GM12864 (cell line): ENCODE data around the gene ERP44.
"Not testable (repeated sequence)": the region's sequence is repeated elsewhere in the genome, so short reads cannot be mapped to it uniquely, and the experiment has no call there.

Source experiments
- DNase-seq: peaks from one replicate; pipeline ENCODE4 v3.0.0-alpha.2; 2011; ENCODE audit warnings: low read depth
- H3K4me3 ChIP-seq: 2 replicates; pipeline ENCODE4 v1.5.1; 2011; ENCODE audit warnings: mild to moderate bottlenecking, low read depth, low read length, control low read depth
- TF ChIP-seq, protein P1 (sequence below): IDR thresholded peaks from 2 replicates; pipeline ENCODE4 v1.5.1; 2011; ENCODE audit warnings: low read depth, mild to moderate bottlenecking, moderate library complexity, low read length, control low read depth, inconsistent platforms; ENCODE audit errors: missing control alignments

Gene ERP44

DNA sequence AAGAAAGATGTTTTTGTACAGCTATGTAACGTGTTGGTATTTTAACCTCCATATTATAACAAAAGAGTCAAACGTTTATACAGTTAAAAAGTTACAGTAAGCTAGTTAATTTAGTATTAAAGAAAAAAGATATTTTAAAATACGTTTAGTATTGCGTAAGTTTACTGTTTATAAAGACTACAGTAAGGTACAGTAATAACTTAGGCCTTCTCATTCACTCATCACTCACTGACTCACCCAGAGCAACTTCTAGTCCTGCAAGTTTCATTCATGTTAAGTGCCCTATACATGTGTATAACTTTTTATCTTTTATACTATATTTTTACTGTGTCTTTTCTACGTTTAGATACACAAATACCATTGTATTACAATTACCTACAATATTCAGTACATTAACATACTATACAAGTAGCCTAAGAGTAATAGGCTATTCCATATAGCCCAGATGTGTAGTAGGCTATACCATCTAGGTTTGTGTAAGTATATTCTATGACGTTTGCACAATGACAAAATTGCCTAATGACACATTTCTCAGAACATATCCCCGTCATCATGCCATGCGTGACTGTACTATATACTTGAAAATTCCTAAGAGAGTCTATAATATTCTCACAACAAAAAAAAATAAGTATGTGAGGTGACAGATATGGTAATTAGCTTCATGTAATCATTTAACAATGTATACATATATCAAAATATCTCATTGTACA, 33.8 kb downstream of the ERP44 start:
- H3K4me3 ChIP-seq, result no peak overlapping the region
- TF ChIP-seq, protein P1, sequence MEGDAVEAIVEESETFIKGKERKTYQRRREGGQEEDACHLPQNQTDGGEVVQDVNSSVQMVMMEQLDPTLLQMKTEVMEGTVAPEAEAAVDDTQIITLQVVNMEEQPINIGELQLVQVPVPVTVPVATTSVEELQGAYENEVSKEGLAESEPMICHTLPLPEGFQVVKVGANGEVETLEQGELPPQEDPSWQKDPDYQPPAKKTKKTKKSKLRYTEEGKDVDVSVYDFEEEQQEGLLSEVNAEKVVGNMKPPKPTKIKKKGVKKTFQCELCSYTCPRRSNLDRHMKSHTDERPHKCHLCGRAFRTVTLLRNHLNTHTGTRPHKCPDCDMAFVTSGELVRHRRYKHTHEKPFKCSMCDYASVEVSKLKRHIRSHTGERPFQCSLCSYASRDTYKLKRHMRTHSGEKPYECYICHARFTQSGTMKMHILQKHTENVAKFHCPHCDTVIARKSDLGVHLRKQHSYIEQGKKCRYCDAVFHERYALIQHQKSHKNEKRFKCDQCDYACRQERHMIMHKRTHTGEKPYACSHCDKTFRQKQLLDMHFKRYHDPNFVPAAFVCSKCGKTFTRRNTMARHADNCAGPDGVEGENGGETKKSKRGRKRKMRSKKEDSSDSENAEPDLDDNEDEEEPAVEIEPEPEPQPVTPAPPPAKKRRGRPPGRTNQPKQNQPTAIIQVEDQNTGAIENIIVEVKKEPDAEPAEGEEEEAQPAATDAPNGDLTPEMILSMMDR, result no peak
- no peak for DNase-seq

DNA sequence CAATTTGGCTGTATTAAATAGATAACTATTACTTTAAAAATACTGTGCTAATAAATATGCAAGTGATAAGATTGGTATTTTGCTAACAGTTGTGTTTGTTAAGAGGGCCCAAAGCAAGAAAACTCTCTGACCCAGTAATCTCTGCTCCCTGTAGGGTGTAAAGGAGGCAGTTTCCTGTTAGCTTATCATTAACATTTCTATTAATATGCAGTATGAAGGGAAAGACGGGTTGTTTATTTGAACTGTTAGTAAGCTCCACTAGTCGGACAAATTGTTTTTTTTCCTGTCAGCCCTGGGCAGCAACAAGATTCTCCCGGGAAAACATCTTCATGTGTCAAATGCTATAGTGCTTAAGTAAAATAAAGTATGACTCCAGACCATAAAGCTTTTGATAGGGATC, 35.6 kb downstream of the ERP44 start:
- TF ChIP-seq, protein P1, result no peak
- H3K4me3 ChIP-seq, result no peak overlapping the region
- no peak for DNase-seq

DNA sequence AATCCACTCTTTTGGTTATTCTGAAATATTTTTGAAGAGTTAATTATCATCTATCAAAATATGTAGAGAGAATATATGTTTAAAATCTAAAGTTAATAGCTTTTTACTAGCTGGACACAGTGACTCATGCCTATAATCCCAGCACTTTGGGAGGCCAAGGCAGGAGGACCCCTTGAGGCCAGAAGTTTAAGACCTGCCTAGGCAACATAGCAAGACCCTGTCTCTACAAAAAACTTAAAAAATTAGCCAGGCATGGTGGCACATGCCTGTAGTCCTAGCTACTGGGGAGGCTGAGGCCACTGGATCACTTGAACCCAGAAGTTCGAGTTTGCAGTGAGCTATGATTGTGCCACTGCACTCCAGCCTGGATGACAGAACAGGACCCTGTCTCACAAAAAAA, 36.1 kb downstream of the ERP44 start:
- H3K4me3 ChIP-seq, result not testable (repeated sequence)

DNA sequence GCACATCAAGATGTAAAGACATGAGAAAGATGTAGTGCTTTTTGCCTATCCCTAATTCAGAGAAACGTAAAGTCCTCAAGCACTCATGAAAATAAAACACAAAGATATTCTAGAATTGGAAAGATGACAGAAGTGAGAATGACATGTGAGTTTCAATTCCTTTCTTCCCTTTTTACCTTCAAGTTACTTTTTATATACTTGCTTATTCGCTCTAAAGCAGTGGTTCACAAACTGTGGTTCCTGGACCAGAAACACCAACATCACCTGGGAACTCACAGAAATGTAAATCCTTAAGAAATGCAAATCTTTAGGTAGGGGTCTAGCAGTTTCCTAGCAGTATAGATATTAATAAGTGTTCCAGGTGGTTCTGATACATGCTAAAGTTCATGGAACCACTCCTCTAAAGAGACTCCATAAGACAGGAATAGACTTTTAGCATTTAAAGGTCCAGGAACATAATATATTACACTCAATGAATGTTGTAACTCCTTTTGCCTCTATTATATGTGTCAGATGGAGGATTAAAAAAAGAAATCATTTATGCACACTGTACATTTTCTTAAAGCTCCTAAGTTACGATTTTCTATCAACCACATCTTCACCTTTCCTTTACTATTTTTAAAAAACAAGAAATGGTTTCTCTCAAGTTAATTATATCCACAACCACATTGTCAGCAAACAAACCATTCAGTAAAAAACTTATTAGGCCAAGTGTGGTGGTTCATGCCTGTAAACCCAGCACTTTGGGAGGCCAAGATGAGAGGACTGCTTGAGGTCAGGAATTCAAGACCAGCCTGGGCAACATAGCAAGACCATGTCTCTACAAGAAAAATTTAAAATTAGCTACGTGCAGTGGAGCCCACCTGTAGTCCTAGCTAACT, 39.9 kb downstream of the ERP44 start:
- H3K4me3 ChIP-seq, result no peak overlapping the region
- DNase-seq, result peak; percentile 87

More for the DNA sequence above, 36.1 kb downstream of the ERP44 start:
- not testable (repeated sequence) for DNase-seq

DNA sequence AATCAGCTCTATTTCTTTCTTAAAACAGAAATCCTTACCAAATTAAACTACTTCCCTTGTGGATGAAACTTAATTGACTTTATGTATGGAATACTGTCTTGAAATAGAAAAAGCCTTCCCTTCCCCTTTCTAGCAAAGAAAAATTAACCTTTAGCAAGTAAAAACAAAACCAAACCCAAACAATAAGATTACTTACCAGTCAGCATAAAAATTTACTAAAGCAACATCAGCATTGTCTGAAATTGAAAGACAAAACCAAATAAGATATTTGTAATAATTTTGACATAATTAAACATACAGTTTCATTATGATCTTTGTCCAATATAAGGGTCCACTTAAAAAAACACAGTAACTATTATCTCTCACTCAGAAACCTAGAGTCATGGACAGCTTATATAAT, 41.2 kb downstream of the ERP44 start:
- DNase-seq, result no peak
- no peak overlapping the region for H3K4me3 ChIP-seq
- TF ChIP-seq, protein P1, result no peak

More for the DNA sequence above, 39.9 kb downstream of the ERP44 start:
- TF ChIP-seq, protein P1, result no peak

DNA sequence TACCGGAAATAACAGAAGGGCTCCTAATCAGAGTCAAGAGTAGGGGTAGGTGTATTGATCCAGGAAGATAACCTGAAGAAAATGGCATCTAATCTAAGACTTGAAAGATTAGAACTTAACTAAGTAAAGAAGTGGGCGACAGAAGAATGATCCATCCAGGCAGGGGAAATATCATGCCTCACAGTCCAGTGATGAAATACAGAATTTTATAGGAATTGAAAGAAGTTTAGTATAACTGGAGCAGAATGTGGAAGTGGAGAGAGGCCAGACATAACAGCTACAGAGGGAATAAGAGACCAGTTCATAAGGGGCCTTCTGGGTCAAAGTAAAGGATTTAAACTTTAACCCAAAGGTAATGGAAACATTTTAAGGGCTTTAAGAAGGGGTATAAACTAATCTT, 42.2 kb downstream of the ERP44 start:
- no peak for DNase-seq
- TF ChIP-seq, protein P1, result no peak
- H3K4me3 ChIP-seq, result no peak overlapping the region

DNA sequence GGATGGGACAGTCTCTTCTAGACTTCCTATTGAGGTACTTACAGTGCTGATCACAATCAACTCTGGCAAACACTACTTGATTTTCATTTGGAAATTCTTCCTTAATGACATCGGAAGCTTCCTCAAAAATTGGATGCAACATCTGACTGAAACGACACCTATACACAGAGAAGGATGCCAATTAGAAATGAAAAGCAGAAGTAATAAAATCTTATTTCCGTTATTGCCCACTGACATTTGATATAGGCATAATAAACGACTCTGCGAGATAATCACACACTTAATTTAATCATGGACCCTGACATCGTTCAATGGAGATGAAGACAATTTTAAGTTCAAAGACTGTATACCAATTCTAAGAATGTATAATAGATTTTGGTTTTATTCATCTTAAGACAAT, 46.4 kb downstream of the ERP44 start:
- H3K4me3 ChIP-seq, result no peak overlapping the region
- no peak for DNase-seq
- TF ChIP-seq, protein P1, result no peak
